Anterior cingulate cortex (tissue), 58 donors: Measurements from ENCODE around the gene MAP3K10.

Source experiments
- DNase-seq, 58 donors: peaks; one replicate each; lab custom pipeline; 2025; lab: John Stamatoyannopoulos, UW

Gene MAP3K10

GRCh38 chr19:40245506-40246128, 54.4 kb downstream of the MAP3K10 start:
- no peak for DNase-seq

- DNase-seq: peak in 1 of 58 donors; percentile 24
Observed at GRCh38 chr19:40246292-40247073, 55.3 kb downstream of the MAP3K10 start.

- DNase-seq: no peak
Observed at GRCh38 chr19:40247178-40247577, 56.0 kb downstream of the MAP3K10 start.

GRCh38 chr19:40247735-40248262, 56.6 kb downstream of the MAP3K10 start:
- DNase-seq: peak in 3 of 58 donors; percentile 25 to 27 (median 27)

GRCh38 chr19:40249201-40249600, 58.0 kb downstream of the MAP3K10 start:
- peak in 1 of 58 donors; percentile 37 for DNase-seq

- no peak for DNase-seq
Observed at GRCh38 chr19:40249781-40250180, 58.6 kb downstream of the MAP3K10 start.

- DNase-seq: no peak
Observed at GRCh38 chr19:40251244-40251643, 60.0 kb downstream of the MAP3K10 start.

- DNase-seq: no peak
Observed at GRCh38 chr19:40251991-40252390, 60.8 kb downstream of the MAP3K10 start.

- DNase-seq: no peak
Observed at GRCh38 chr19:40252395-40252794, 61.2 kb downstream of the MAP3K10 start.

GRCh38 chr19:40253611-40254092, 62.4 kb downstream of the MAP3K10 start:
- DNase-seq: no peak

- DNase-seq: no peak
Observed at GRCh38 chr19:40254714-40255418, 63.6 kb downstream of the MAP3K10 start.

- no peak for DNase-seq
Observed at GRCh38 chr19:40255619-40256166, 64.5 kb downstream of the MAP3K10 start.

GRCh38 chr19:40256512-40256911, 65.3 kb downstream of the MAP3K10 start:
- DNase-seq: no peak

- no peak for DNase-seq
Observed at GRCh38 chr19:40257096-40257517, 65.9 kb downstream of the MAP3K10 start.

- DNase-seq: no peak
Observed at GRCh38 chr19:40261631-40262030, 70.4 kb downstream of the MAP3K10 start.

- DNase-seq: no peak
Observed at GRCh38 chr19:40262422-40262821, 71.2 kb downstream of the MAP3K10 start.

GRCh38 chr19:40263440-40264313, 72.5 kb downstream of the MAP3K10 start:
- DNase-seq: no peak

- DNase-seq: no peak
Observed at GRCh38 chr19:40264314-40265054, 73.3 kb downstream of the MAP3K10 start.
